GM10266 (cell line): ENCODE measurements around the gene ASB6.

Experiments
- DNase-seq: peaks from one replicate; pipeline ENCODE4 v3.0.0; 2012; ENCODE audit errors: extremely low spot score
- TF ChIP-seq, protein P1 (sequence below): IDR thresholded peaks from 2 replicates; pipeline ENCODE4 v1.5.1; 2012; ENCODE audit warnings: mild to moderate bottlenecking, low read depth; ENCODE audit not compliant: control insufficient read depth, insufficient read depth; ENCODE audit errors: missing control alignments

Gene ASB6

DNA sequence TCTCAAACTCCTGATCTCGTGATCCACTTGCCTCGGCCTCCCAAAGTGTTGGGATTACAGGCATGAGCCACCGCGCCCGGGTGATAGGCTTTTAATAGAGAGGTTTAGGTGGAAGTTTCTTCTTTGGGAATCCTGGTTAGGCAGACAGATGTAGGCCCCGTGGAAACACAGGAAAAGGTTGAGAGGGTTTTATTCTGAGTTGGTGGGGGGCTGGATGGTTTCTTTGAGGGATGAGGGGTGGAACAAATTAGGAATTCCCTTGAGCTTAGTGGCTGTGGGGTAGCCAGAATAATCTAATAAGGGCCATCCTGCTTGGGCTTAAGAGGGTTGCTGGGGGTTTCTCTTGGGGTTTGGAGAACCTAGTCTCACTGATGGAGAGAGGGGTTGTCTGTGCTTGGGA is 51.5 kb downstream of the ASB6 start:
- DNase-seq, result no peak
- TF ChIP-seq, protein P1, sequence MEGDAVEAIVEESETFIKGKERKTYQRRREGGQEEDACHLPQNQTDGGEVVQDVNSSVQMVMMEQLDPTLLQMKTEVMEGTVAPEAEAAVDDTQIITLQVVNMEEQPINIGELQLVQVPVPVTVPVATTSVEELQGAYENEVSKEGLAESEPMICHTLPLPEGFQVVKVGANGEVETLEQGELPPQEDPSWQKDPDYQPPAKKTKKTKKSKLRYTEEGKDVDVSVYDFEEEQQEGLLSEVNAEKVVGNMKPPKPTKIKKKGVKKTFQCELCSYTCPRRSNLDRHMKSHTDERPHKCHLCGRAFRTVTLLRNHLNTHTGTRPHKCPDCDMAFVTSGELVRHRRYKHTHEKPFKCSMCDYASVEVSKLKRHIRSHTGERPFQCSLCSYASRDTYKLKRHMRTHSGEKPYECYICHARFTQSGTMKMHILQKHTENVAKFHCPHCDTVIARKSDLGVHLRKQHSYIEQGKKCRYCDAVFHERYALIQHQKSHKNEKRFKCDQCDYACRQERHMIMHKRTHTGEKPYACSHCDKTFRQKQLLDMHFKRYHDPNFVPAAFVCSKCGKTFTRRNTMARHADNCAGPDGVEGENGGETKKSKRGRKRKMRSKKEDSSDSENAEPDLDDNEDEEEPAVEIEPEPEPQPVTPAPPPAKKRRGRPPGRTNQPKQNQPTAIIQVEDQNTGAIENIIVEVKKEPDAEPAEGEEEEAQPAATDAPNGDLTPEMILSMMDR, result no peak

DNA sequence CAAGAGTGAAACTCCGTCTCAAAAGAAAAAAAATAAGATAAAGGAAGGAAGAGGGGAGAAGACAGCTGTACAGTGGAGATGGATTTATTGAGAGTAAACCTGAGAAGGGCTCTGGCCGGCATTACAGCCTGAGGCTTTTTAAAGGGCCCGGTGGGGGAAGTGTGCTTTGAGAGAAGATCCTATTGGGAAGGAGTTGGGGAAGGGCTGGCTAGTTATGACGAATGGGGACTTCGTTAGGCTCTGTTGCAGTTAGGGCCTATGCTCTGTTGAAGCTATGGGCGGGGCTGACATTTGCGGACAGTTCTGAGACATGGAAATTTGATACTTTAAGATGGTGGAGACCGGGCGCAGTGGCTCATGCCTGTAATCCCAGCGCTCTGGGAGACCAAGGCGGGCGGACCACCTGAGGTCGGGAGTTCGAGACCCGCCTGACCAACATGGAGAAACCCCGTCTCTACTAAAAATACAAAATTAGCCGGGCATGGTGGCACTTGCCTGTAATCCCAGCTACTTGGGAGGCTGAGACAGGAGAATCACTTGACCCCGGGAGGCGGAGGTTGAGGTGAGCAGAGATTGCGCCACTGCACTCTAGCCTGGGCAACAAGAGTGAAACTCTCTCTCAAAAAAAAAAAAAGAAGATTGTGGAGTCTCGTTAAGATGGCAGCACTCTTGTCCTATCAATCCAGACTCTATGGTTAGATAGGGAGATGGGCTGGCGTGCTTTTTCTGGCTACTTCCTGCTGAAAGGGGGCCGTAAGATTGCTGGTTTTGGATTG is 54.3 kb downstream of the ASB6 start:
- TF ChIP-seq, protein P1, result no peak
- no peak for DNase-seq

- DNase-seq, result no peak
- TF ChIP-seq, protein P1, result no peak
These were observed 55.3 kb downstream of the ASB6 start for GRCh38 chr9:129586685-129587084.

GRCh38 chr9:129586245-129586644 is 55.7 kb downstream of the ASB6 start:
- TF ChIP-seq, protein P1, result no peak
- no peak for DNase-seq

DNA sequence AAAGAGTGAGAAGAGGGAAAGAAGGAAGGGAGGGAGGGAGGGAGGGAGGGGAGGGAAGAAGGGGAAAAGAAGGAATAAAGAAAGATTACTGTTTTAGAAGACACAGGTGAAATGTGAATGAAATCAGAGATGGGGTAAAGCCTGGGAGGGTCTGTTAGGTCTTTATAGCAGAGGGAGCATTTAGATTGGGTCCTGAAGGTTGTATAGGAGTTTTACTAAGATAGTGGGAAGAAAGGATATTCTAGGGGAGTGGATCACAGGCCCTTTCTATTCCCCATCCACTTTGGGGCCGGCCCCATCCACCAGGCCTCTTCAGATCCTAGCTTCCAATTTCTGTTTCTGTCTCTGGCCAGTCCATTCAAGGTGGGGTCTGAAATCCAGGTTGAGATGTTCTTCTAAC is 56.6 kb downstream of the ASB6 start:
- DNase-seq, result no peak
- TF ChIP-seq, protein P1, result no peak
